SJCRH30 (cell line): ENCODE results near the gene ACTN4. TPM values are rescaled to one million over a fixed set of nuclear protein-coding genes. Genes with fewer than 3 reads are reported as not detected.

Source experiments
- DNase-seq, 2 experiments: peaks; one replicate each; pipeline ENCODE4 v3.0.0-alpha.2; 2015 to 2020
- H3K27ac ChIP-seq: fragments of 250-450 bp; sonication (Bioruptor Pico); 2 replicates; pipeline ENCODE4 v1.5.1; 2020; ENCODE audit warnings: mild to moderate bottlenecking, moderate library complexity
- H3K27me3 ChIP-seq: fragments of 250-450 bp; sonication (Bioruptor Pico); 2 replicates; pipeline ENCODE4 v1.5.1; 2020; ENCODE audit warnings: mild to moderate bottlenecking, moderate library complexity
- H3K36me3 ChIP-seq: fragments of 250-450 bp; sonication (Bioruptor Pico); 2 replicates; pipeline ENCODE4 v1.5.1; 2020; ENCODE audit warnings: mild to moderate bottlenecking, moderate library complexity
- H3K4me1 ChIP-seq: fragments of 250-450 bp; sonication (Bioruptor Pico); 2 replicates; pipeline ENCODE4 v1.5.1; 2020; ENCODE audit warnings: mild to moderate bottlenecking, moderate library complexity
- H3K4me3 ChIP-seq: fragments of 250-450 bp; sonication (Bioruptor Pico); 2 replicates; pipeline ENCODE4 v1.5.1; 2020; ENCODE audit warnings: mild to moderate bottlenecking, moderate library complexity
- H3K9me3 ChIP-seq: fragments of 250-450 bp; sonication (Bioruptor Pico); replicated peaks from 2 replicates; pipeline ENCODE4 v1.5.1; 2020; ENCODE audit warnings: mild to moderate bottlenecking, moderate library complexity
- total RNA-seq: library from RNA; depleted of rRNA; stranded (reverse); fragments of >200 nt; shearing (Covaris generic); gene quantifications from 2 replicates; pipeline ENCODE4 v1.2.3, GENCODE V29; 2014

Gene ACTN4
- total RNA-seq, 1 experiment from 2014 or later, result 192 TPM

- Histone ChIP-seq H3K36me3 (peaks cover 22% of the 10 kb centered on the region), H3K4me1 (peaks cover 37% of the 10 kb centered on the region)
- no peak for DNase-seq
Measured at GRCh38 chr19:38697641-38698071, 50.2 kb downstream of the ACTN4 start.

GRCh38 chr19:38698225-38699026 lies 51.0 kb downstream of the ACTN4 start:
- Histone ChIP-seq H3K4me3 (no peak overlapping the region), H3K4me1 (peaks cover 32% of the 10 kb centered on the region), H3K27ac (no peak overlapping the region), H3K36me3 (peaks cover 27% of the 10 kb centered on the region), H3K9me3 (no peaks in the 10 kb centered on the region), H3K27me3 (no peaks in the 10 kb centered on the region)
- DNase-seq, result no peak

More at GRCh38 chr19:38697641-38698071, 50.2 kb downstream of the ACTN4 start:
- H3K9me3 ChIP-seq, result no peaks in the 10 kb centered on the region
- no peaks in the 10 kb centered on the region for H3K27me3 ChIP-seq
- H3K27ac ChIP-seq, result no peak overlapping the region
- no peak overlapping the region for H3K4me3 ChIP-seq

- Histone ChIP-seq H3K9me3 (no peaks in the 10 kb centered on the region), H3K36me3 (peaks cover 33% of the 10 kb centered on the region), H3K27me3 (no peaks in the 10 kb centered on the region), H3K4me1 (peaks cover 27% of the 10 kb centered on the region), H3K27ac (no peak overlapping the region), H3K4me3 (no peak overlapping the region)
- DNase-seq, result no peak
Measured at GRCh38 chr19:38699027-38699346, 51.5 kb downstream of the ACTN4 start.

GRCh38 chr19:38699647-38700349 lies 52.3 kb downstream of the ACTN4 start:
- no peak overlapping the region for H3K4me3 ChIP-seq
- H3K27me3 ChIP-seq, result no peaks in the 10 kb centered on the region
- no peak for DNase-seq
- peaks cover 18% of the 10 kb centered on the region for H3K4me1 ChIP-seq
- H3K36me3 ChIP-seq, result peaks cover 37% of the 10 kb centered on the region
- H3K27ac ChIP-seq, result no peak overlapping the region
- H3K9me3 ChIP-seq, result no peaks in the 10 kb centered on the region

GRCh38 chr19:38700350-38700901 lies 53.0 kb downstream of the ACTN4 start:
- peaks cover 42% of the 10 kb centered on the region for H3K36me3 ChIP-seq
- no peak overlapping the region for H3K4me3 ChIP-seq
- DNase-seq, result no peak
- H3K9me3 ChIP-seq, result no peaks in the 10 kb centered on the region
- H3K4me1 ChIP-seq, result peaks cover 16% of the 10 kb centered on the region
- H3K27me3 ChIP-seq, result no peaks in the 10 kb centered on the region
- H3K27ac ChIP-seq, result no peak overlapping the region

- no peaks in the 10 kb centered on the region for H3K27me3 ChIP-seq
- H3K4me1 ChIP-seq, result peaks cover 16% of the 10 kb centered on the region
- DNase-seq, result no peak
- H3K27ac ChIP-seq, result no peak overlapping the region; the same call in 1 of the 2 replicates
- no peaks in the 10 kb centered on the region for H3K9me3 ChIP-seq
- no peak overlapping the region for H3K4me3 ChIP-seq
- peaks cover 44% of the 10 kb centered on the region for H3K36me3 ChIP-seq
Measured at GRCh38 chr19:38700902-38701454, 53.5 kb downstream of the ACTN4 start.

- peaks cover 44% of the 10 kb centered on the region for H3K36me3 ChIP-seq
- peaks cover 22% of the 10 kb centered on the region for H3K4me1 ChIP-seq
Measured at GRCh38 chr19:38701455-38702063, 54.1 kb downstream of the ACTN4 start.

GRCh38 chr19:38702278-38702677 lies 54.8 kb downstream of the ACTN4 start:
- DNase-seq, result peak; percentile 75 to 83

More at GRCh38 chr19:38701455-38702063, 54.1 kb downstream of the ACTN4 start:
- Histone ChIP-seq H3K4me3 (no peak overlapping the region), H3K27me3 (no peaks in the 10 kb centered on the region), H3K27ac (peak overlapping the region; percentile 39), H3K9me3 (no peaks in the 10 kb centered on the region)
- DNase-seq, result no peak

GRCh38 chr19:38703509-38703908 lies 56.1 kb downstream of the ACTN4 start:
- Histone ChIP-seq H3K36me3 (peaks cover 56% of the 10 kb centered on the region), H3K4me1 (peaks cover 38% of the 10 kb centered on the region)

More at GRCh38 chr19:38702278-38702677, 54.8 kb downstream of the ACTN4 start:
- Histone ChIP-seq H3K27me3 (no peaks in the 10 kb centered on the region), H3K9me3 (no peaks in the 10 kb centered on the region), H3K4me1 (peaks cover 29% of the 10 kb centered on the region), H3K4me3 (no peak overlapping the region), H3K36me3 (peaks cover 45% of the 10 kb centered on the region), H3K27ac (peak overlapping the region; percentile 39)

GRCh38 chr19:38704488-38705026 lies 57.1 kb downstream of the ACTN4 start:
- no peak for DNase-seq
- H3K4me1 ChIP-seq, result peaks cover 38% of the 10 kb centered on the region
- no peak overlapping the region for H3K27ac ChIP-seq
- H3K27me3 ChIP-seq, result no peaks in the 10 kb centered on the region
- no peaks in the 10 kb centered on the region for H3K9me3 ChIP-seq
- H3K4me3 ChIP-seq, result no peak overlapping the region
- peaks cover 66% of the 10 kb centered on the region for H3K36me3 ChIP-seq

More at GRCh38 chr19:38703509-38703908, 56.1 kb downstream of the ACTN4 start:
- no peak for DNase-seq
- Histone ChIP-seq H3K9me3 (no peaks in the 10 kb centered on the region), H3K4me3 (no peak overlapping the region), H3K27ac (no peak overlapping the region), H3K27me3 (no peaks in the 10 kb centered on the region)

- Histone ChIP-seq H3K4me3 (no peak overlapping the region), H3K4me1 (peaks cover 40% of the 10 kb centered on the region), H3K9me3 (no peaks in the 10 kb centered on the region), H3K27me3 (no peaks in the 10 kb centered on the region), H3K36me3 (peaks cover 70% of the 10 kb centered on the region), H3K27ac (no peak overlapping the region)
- DNase-seq, result no peak
Measured at GRCh38 chr19:38705197-38706019, 58.0 kb downstream of the ACTN4 start.

GRCh38 chr19:38706792-38707511 lies 59.5 kb downstream of the ACTN4 start:
- Histone ChIP-seq H3K27me3 (no peaks in the 10 kb centered on the region), H3K9me3 (no peaks in the 10 kb centered on the region), H3K27ac (peak overlapping the region; percentile 34), H3K36me3 (peaks cover 75% of the 10 kb centered on the region), H3K4me1 (peaks cover 34% of the 10 kb centered on the region), H3K4me3 (no peak overlapping the region)
- DNase-seq, result peak; percentile 78 to 84

GRCh38 chr19:38707512-38708114 lies 60.2 kb downstream of the ACTN4 start:
- H3K36me3 ChIP-seq, result peaks cover 82% of the 10 kb centered on the region
- no peak overlapping the region for H3K4me3 ChIP-seq
- no peaks in the 10 kb centered on the region for H3K9me3 ChIP-seq
- peaks cover 29% of the 10 kb centered on the region for H3K4me1 ChIP-seq
- no peaks in the 10 kb centered on the region for H3K27me3 ChIP-seq
- peak overlapping the region; percentile 34; the same call in 1 of the 2 replicates for H3K27ac ChIP-seq
- DNase-seq, result peak; percentile 72 to 79
